ENCODE data around the gene CDCP1.

Gene CDCP1

DNA sequence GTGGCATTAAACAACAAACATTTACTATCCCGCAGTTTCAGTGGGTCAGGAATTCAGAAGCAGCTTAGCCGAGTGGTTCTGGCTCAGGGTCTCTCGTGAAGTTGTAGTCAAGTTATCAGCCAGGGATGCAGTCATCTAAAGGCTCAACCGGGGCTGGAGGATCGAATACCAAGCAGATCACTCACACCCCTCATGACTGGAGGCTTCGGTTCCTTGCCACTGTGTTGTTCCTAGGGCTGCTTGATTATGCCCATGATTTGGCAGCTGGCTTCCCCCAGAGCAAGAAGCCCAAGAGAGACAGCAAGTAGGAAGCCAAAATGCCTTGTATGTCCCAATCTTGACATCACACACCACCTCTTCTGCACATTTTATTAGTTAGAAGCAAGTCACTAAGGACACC lies 33.9 kb upstream of the CDCP1 start:
- no peaks in the 10 kb centered on the region for H3K9me2 ChIP-seq (replicated peaks; ENCODE audit: insufficient read depth, low read length)
- H3K36me3 ChIP-seq (ENCODE audit: low read length) = no peaks in the 10 kb centered on the region
- H3K9me3 ChIP-seq (ENCODE audit: insufficient read depth, low read length) = no peaks in the 10 kb centered on the region
- no peak overlapping the region for H3K4me2 ChIP-seq (ENCODE audit: low read depth, low read length, poor library complexity, severe bottlenecking)
- no peaks in the 10 kb centered on the region for H3F3A ChIP-seq (ENCODE audit: insufficient read depth)
- H2AFZ ChIP-seq (ENCODE audit: low read depth, low read length, severe bottlenecking) = no peak overlapping the region
- no peak overlapping the region for H3K4me3 ChIP-seq (ENCODE audit: insufficient read depth, low read length, poor library complexity, severe bottlenecking)
- H3K27me3 ChIP-seq (ENCODE audit: low read length) = no peaks in the 10 kb centered on the region
- H3K79me2 ChIP-seq (ENCODE audit: insufficient read depth, low read length) = no peaks in the 10 kb centered on the region
- TF ChIP-seq EZH2phosphoT487 (conservative IDR thresholded peaks at IDR 0.05; ENCODE audit: low read length) = no peak
- TF ChIP-seq, protein P1, sequence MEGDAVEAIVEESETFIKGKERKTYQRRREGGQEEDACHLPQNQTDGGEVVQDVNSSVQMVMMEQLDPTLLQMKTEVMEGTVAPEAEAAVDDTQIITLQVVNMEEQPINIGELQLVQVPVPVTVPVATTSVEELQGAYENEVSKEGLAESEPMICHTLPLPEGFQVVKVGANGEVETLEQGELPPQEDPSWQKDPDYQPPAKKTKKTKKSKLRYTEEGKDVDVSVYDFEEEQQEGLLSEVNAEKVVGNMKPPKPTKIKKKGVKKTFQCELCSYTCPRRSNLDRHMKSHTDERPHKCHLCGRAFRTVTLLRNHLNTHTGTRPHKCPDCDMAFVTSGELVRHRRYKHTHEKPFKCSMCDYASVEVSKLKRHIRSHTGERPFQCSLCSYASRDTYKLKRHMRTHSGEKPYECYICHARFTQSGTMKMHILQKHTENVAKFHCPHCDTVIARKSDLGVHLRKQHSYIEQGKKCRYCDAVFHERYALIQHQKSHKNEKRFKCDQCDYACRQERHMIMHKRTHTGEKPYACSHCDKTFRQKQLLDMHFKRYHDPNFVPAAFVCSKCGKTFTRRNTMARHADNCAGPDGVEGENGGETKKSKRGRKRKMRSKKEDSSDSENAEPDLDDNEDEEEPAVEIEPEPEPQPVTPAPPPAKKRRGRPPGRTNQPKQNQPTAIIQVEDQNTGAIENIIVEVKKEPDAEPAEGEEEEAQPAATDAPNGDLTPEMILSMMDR (IDR thresholded peaks at IDR 0.05; ENCODE audit: insufficient read depth, low read length, poor library complexity, severe bottlenecking) = no peak
- no peak overlapping the region for H3K27ac ChIP-seq (ENCODE audit: low read depth, low read length)
- H4K20me1 ChIP-seq (ENCODE audit: low read depth, low read length) = no peaks in the 10 kb centered on the region
- H3K9ac ChIP-seq (ENCODE audit: low read length) = no peak overlapping the region

DNA sequence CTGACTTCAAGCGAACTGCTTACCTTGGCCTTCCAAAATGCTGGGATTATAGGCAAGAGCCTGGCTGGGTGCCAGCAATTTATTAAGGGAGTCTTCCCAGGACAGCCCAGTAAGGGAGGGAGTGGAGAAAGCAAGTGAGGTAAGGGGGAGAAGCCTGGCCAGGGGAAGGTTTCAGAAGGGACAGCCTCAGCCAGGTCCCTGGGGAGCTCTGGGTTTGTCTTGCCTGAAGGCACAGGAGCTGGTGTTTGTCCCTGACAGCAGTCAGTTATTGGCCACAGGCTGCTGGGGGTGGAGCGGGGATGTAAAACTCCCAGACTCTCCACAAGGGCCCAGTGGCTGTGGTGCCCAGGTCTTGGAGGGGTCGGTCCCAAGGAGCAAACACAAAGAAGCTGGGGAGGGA lies 33.0 kb upstream of the CDCP1 start:
- Histone ChIP-seq H3K79me2 (ENCODE audit: insufficient read depth, low read length) (no peaks in the 10 kb centered on the region), H3F3A (ENCODE audit: insufficient read depth) (no peaks in the 10 kb centered on the region), H3K27me3 (ENCODE audit: low read length) (no peaks in the 10 kb centered on the region), H3K36me3 (ENCODE audit: low read length) (no peaks in the 10 kb centered on the region), H3K4me3 (ENCODE audit: insufficient read depth, low read length, poor library complexity, severe bottlenecking) (no peak overlapping the region), H4K20me1 (ENCODE audit: low read depth, low read length) (no peaks in the 10 kb centered on the region), H3K9ac (ENCODE audit: low read length) (no peak overlapping the region), H3K9me2 (replicated peaks; ENCODE audit: insufficient read depth, low read length) (no peaks in the 10 kb centered on the region), H3K27ac (ENCODE audit: low read depth, low read length) (no peak overlapping the region), H3K9me3 (ENCODE audit: insufficient read depth, low read length) (no peaks in the 10 kb centered on the region), H3K4me2 (ENCODE audit: low read depth, low read length, poor library complexity, severe bottlenecking) (no peak overlapping the region), H2AFZ (ENCODE audit: low read depth, low read length, severe bottlenecking) (no peak overlapping the region)
- no peak for TF ChIP-seq EZH2phosphoT487 (conservative IDR thresholded peaks at IDR 0.05; ENCODE audit: low read length)
- TF ChIP-seq, protein P1 (IDR thresholded peaks at IDR 0.05; ENCODE audit: insufficient read depth, low read length, poor library complexity, severe bottlenecking) = no peak

GRCh38 chr3:45178183-45179023 lies 32.2 kb upstream of the CDCP1 start:
- Histone ChIP-seq H3K27me3 (ENCODE audit: low read length) (no peaks in the 10 kb centered on the region), H3K36me3 (ENCODE audit: low read length) (no peaks in the 10 kb centered on the region), H3K4me3 (ENCODE audit: insufficient read depth, low read length, poor library complexity, severe bottlenecking) (no peak overlapping the region), H3K79me2 (ENCODE audit: insufficient read depth, low read length) (no peaks in the 10 kb centered on the region), H3K9me2 (replicated peaks; ENCODE audit: insufficient read depth, low read length) (no peaks in the 10 kb centered on the region), H3K9ac (ENCODE audit: low read length) (no peak overlapping the region), H3K9me3 (ENCODE audit: insufficient read depth, low read length) (no peaks in the 10 kb centered on the region), H3F3A (ENCODE audit: insufficient read depth) (no peaks in the 10 kb centered on the region), H4K20me1 (ENCODE audit: low read depth, low read length) (no peaks in the 10 kb centered on the region), H3K27ac (ENCODE audit: low read depth, low read length) (no peak overlapping the region), H3K4me2 (ENCODE audit: low read depth, low read length, poor library complexity, severe bottlenecking) (no peak overlapping the region), H2AFZ (ENCODE audit: low read depth, low read length, severe bottlenecking) (no peak overlapping the region)
- TF ChIP-seq, protein P1 (IDR thresholded peaks at IDR 0.05; ENCODE audit: insufficient read depth, low read length, poor library complexity, severe bottlenecking) = no peak
- TF ChIP-seq EZH2phosphoT487 (conservative IDR thresholded peaks at IDR 0.05; ENCODE audit: low read length) = no peak
